ENCODE data around the gene ARMH1.
A peak's percentile ranks its signal among the peaks of the same experiment; 100 is the strongest.
"Not testable (repeated sequence)": the region's sequence is repeated elsewhere in the genome, so short reads cannot be mapped to it uniquely, and the experiment has no call there.

Gene ARMH1

DNA sequence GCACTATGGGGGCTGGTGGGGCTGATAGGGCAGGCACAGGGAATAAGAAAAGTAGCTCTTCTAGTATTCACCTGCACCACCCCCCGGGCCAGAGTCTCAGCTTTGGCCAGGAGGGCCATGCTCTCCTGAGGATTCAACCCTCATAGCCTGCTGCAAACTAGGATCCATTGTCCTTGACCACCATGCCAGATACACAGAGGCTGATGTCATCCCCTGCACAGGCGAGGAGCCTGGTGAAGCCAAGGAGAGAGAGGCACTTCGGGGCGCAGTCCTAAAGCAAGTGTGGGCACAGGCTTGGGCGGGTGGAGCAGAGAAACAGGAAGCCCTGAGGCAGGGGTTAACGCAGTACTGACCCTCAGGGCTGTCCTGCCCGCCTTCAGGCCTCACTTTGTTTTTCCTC is 29.7 kb upstream of the ARMH1 start:
- DNase-seq (ENCODE audit: low read depth), result no peak

DNA sequence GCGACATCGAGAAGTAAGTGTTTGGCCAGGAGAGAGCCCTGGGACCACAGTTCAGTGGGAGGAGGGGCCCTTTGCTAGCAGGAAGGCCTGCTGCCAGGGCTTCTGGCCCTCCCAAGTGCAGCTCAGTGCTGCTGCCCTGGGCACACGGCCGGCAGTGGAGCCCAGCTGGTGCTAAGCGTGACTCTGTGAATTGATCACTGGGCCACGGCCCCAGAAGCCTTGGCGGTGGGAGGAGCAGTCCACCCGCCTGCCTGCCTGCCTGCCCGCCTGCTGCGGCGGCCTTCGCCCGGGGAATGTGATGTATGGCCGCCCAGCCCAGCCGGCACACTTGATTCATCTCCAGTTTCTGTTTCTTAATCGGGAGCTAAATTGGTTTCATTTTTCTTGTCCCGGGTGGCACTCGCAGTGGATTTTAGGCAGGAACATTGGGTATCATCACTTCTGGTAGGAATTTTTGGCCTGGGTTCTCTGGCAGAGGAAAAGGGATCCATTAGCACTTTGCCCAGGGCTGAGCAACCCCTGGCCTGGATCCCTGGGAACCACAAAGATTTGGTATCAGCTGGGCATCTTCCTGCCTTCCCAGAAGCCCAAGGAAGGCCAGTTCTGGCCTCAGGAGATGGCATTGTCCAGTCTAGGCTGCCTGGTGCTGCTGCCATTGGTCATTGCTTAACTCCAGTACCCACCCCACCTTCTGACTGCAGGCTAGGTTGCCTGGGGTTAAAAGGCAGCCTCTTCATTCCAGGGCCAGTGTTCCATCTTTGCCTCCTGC is 28.9 kb upstream of the ARMH1 start:
- no peak for DNase-seq (ENCODE audit: low read depth)

DNA sequence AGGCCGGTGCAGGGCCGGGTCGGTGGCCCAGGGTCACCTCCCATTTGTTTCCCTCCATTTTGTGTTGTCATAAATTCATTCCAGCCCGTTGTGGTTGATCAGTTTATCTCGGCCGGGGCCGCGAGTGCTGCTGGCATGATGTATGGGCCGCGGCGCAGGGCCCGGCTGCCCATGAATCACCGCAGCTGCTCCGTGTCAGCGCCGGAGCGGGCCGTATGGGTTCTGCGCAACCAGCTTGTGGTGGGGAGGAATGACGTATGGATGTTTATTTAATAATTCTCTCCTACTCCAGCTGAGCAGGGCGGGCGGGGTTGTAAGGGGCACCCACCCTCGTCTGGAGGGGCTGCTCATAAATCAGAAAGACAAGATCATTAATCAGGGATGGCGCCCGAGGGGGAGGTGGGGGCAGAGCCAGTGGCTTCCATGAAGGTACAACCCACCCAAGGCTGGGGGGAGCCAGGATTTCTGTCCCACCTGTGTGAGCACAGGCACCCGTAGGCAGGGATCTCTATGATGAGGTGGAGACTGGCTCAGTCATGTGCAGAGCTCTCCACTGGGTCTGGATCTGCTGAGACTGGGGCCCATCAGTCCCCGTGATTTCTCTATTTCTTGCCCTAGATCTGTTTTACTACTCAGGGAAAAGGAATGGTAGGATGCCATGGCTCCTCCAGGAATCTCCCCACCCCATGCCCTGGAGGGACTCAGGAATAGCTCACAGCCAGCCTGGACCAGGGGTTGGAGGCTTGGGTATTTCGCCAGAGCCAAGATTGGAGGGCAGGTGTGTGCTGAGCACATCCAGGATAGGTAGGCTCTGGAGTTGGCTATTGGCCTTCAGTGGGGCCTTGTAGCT is 28.0 kb upstream of the ARMH1 start:
- DNase-seq (ENCODE audit: low read depth), result no peak

DNA sequence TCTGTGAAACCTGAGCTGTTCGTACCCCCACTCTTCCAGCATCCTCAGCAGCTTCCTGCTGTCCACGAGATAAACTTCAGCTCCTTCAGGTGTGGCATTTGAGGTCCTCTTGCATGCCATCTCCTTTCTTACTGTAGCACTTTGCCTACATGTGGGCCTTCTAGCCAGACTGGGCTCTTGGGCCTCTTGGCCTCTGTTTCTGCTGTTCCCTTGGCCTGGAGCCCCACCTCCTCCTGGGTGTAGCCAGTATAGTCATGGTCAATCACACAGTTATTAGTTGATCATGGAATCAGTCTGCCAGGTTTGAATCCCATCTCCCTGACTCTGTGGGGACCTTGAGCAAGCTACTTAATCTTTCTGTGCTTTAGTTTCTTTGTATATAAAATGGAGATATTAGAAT is 26.6 kb upstream of the ARMH1 start:
- DNase-seq (ENCODE audit: low read depth), result no peak

GRCh38 chr1:44648529-44649250 is 25.8 kb upstream of the ARMH1 start:
- DNase-seq (ENCODE audit: low read depth), result no peak

DNA sequence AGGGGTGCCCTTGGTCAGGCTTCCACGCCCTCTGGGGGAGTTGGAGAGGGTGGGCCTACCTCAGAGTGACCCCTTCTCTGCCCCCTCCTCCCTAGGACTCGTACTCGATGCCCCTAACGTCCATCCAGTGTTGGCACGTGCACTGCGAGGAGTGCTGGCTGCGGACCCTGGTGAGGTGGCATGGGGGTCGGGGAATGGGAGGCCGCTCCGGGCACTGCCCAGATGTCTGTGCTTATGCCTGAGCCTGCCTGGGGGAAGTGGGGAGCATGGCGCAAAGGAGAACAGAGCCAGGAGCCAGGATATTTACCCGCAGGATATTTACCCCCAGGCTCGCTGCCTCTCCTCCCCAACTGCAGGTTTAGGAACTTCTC is 24.7 kb upstream of the ARMH1 start:
- DNase-seq (ENCODE audit: low read depth), result no peak

- DNase-seq (ENCODE audit: low read depth), result no peak
These were observed 24.2 kb upstream of the ARMH1 start for GRCh38 chr1:44650159-44650831.

DNA sequence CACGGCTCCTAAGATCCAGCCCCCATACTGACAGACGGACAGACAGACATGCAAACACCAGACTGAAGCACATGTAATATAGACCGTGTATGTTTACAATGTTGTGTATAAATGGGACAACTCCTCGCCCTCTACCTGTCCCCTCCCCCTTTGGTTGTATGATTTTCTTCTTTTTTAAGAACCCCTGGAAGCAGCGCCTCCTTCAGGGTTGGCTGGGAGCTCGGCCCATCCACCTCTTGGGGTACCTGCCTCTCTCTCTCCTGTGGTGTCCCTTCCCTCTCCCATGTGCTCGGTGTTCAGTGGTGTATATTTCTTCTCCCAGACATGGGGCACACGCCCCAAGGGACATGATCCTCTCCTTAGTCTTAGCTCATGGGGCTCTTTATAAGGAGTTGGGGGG is 23.4 kb upstream of the ARMH1 start:
- no peak for DNase-seq (ENCODE audit: low read depth)

GRCh38 chr1:44652445-44653106 is 21.9 kb upstream of the ARMH1 start:
- peak; percentile 61 for DNase-seq (ENCODE audit: low read depth)

- DNase-seq (ENCODE audit: low read depth), result no peak
These were observed 21.2 kb upstream of the ARMH1 start for GRCh38 chr1:44653107-44653964.

- DNase-seq (ENCODE audit: low read depth), result no peak
These were observed 19.8 kb upstream of the ARMH1 start for GRCh38 chr1:44654621-44655187.

- DNase-seq (ENCODE audit: low read depth), result no peak
These were observed 18.9 kb upstream of the ARMH1 start for GRCh38 chr1:44655609-44656008.

DNA sequence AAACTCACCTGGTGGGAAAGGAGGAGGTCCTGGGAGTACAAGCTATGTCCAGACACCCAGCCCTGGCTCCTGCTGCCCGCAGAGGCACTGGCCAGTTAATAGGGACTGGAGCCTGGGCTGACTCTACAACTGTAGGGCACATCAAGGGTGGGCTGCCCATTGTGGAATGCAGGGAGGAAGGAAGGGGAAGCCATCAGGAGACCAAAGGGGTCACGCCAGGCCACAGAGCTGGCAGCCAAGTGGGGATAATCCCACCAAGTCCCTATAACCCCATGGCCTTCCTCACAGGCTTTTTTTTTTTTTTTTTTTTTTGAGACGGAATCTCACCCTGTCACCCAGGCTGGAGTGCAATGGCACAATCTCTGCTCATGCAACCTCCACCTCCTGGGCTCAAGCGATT is 14.9 kb upstream of the ARMH1 start:
- DNase-seq (ENCODE audit: low read depth), result no peak

DNA sequence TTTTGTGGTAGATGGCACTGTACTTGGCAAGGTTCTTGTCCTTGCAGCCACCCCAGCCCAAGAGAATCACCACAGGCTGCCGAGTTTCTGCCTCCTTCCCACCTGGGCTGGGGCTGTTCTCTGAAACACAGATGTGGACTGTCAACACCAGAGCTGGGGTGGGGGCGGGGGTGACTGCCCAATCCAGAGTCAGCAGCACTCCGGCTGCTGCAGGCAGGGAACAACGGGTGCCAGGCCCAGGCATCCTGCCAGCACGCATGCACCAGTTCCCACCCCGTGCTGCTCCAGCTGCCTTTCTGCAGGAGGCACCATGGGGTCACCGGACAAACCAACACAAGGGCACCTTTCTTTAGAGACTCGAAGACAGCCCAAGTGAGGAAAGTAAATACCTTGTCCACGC is 14.3 kb upstream of the ARMH1 start:
- no peak for DNase-seq (ENCODE audit: low read depth)

DNA sequence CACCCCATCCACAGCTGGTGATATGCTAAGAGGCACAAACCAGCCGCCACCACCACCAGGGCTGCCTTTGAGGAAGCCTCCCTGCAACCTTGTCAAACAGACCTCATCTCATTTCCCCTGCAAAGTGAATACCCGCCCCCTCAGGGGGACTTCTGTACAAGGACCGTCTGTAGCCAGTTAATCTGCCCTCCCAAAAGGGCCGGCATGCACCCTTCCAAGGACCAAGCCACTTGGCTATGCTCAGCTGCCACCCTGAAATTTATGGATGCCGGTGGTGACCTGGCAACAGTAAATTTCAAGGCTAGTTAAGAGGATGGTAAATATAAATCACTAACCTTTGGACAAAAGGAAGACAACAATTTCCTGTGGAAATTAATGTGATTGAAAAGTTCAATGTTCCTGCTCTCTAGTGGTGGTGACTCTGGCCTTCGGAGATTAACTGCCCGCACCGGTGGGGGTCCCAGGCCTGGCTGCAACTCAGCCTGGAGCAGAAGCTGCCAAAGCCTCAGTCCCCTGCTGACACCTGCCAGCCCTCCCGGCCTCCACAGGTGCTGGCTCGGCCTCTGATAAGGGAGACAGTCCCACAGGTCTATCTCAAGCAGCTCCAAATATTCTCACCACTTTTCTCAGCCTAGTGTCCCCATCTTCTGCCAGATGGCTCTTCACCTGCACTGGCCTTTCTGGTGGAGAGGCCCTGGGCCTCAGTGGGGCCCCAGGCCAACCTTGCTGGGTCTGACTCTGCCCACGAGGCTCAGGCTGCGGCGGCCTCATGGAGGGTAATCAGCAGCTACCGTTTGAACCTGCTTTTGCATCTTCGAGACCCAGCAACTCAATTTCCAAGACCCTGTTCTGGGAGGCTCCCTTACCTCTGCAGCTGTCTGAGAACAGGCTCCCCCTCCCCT is 12.5 kb upstream of the ARMH1 start:
- no peak for DNase-seq (ENCODE audit: low read depth)

DNA sequence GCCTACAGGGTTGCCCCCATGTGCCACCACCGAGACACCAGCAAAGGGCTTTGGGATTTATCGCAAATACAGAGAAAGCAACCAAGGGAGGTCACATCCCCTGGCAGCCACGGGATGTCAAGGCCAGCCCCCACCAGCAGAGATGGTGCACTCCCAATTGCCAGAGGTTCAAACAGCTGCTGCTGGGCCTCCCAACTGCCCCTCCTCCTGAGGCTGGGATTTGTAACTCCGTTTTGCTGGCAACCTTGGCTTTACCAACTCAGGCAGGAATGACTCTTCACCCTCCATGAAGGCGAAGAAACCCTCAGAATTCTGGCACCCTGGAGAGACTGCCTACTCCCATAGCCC is 11.9 kb upstream of the ARMH1 start:
- DNase-seq (ENCODE audit: low read depth), result no peak

DNA sequence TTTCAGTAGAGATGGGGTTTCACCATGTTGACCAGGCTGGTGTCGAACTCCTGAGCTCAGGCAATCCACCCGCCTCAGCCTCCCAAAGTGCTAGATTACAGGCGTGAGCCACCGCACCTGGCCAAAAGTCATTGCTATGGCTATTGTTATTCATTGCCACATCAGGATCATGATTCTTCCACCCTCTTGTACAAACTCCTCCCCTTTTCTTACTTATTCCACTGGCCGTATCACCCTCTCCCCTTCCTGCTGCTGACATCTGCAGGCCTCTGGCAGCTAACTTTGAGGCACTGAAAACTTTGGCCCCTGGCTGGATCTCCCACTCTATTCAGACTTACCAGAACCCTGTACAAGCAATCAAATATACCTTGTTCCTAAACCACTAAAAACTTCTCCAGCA is 11.1 kb upstream of the ARMH1 start:
- DNase-seq (ENCODE audit: low read depth), result no peak

- DNase-seq (ENCODE audit: low read depth), result no peak
These were observed 9.7 kb upstream of the ARMH1 start for GRCh38 chr1:44664730-44665370.

DNA sequence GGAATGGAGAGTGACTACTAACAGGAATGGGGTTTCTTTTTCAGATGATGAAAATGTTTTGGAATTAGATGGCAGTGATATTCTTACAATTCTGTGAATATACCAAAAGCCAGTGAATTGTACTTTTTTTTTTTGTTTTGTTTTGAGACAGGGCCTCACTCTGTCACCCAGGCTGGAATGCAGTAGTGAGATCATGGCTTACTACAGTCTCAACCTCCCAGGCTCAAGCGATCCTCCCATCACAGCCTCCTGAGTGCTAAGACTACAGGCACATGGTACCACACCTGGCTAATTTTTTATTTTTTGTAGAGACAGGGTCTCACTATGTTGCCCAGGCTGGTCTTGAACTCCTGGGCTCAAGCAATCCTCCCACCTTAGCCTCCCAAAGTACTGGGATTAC is 7.8 kb upstream of the ARMH1 start:
- DNase-seq (ENCODE audit: low read depth), result not testable (repeated sequence)
